GM18519 (cell line): ENCODE results near the gene CFAP300.
A peak's percentile ranks its signal among the peaks of the same experiment; 100 is the strongest.

Experiments
- ATAC-seq: cut with Tn5 transposase; IDR thresholded peaks from one replicate; pipeline ENCODE4 v1.9.1; 2021; ENCODE audit warnings: mild to moderate bottlenecking, moderate library complexity; ENCODE audit not compliant: unreplicated experiment, low FRiP score

The CFAP300 gene

DNA sequence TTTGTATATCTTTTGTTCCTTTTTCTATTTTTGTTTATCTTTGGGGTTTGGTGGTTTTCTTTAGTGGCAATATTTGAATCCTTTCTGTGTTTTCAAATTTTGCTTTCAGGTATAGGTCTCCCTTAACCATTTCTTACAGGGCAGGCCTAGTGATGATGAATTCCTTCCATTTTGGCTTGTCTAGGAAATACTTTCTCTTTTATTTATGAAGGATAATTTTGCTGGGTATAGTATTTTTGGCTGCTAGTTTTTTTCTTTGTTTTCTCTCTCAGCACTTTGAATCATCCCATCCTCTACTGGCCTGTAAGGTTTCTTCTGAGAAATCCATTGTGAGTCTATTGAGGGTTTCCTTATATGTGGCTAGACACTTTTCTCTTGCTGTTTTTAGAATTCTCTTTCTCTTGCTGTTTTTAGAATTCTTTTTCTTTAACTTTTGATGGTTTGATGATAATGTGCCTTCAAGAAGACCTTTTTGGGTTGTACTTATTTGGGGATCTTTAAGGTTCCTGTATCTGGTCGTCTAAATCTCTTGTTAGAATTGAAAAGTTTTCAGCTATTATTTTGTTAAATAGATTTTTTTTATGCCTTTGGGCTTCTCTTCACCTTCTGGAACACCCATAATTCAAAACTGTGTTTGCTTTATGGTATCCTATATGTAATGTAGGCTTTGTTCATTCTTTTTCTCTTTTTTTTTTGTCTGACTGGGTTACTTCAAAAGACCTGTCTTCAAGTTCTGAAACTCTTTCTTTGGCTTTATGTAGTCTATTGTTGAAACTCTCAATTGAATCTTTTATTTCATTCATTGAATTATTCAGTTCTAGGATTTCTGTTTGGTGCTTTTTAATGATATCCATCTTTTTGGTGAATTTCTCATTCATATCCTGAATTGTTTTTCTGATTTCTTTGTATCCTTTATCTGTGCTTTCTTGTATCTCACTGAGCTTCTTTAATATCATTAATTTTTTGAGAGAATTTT, 24.5 kb downstream of the CFAP300 start:
- ATAC-seq: no peak

DNA sequence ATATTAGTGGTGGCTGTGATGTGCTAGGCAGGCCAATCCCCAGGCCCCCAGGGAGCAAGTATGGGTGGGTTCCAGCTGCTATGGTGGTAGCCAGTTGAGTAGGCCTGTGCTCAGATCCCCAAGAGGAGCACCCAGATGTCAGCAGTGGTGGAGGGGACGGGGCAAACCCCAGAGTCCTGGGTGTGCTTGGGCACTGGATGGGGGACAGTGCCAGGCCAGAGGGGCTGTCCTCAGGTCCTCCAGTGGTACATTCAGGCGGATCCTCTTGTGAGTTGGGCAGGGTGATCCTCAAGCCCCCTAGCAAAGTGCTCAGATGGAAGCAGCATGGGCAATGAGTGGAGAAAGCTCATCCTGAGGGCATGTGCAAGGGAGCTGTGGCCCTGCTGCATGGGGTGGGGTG, 26.0 kb downstream of the CFAP300 start:
- no peak for ATAC-seq

- no peak for ATAC-seq
Measured at GRCh38 chr11:102079625-102080024, 32.4 kb downstream of the CFAP300 start.

DNA sequence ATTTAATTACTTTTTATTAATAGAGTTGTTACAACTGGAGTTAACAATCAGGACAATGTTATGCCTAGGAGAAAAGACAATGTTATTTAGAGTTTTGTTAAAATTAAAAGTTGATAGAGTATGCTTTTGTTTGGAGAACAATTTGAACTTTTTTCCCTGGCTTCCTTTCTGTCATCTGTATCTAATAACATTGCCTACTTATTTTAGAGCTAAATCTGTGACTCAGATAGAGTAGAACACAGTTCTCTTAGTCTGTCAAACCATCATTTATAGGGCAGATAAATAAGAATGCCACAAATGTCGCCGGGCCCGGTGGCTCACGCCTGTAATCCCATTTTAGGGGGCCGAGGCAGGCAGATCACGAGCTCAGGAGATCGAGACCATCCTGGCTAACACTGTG, 34.1 kb downstream of the CFAP300 start:
- ATAC-seq: no peak

DNA sequence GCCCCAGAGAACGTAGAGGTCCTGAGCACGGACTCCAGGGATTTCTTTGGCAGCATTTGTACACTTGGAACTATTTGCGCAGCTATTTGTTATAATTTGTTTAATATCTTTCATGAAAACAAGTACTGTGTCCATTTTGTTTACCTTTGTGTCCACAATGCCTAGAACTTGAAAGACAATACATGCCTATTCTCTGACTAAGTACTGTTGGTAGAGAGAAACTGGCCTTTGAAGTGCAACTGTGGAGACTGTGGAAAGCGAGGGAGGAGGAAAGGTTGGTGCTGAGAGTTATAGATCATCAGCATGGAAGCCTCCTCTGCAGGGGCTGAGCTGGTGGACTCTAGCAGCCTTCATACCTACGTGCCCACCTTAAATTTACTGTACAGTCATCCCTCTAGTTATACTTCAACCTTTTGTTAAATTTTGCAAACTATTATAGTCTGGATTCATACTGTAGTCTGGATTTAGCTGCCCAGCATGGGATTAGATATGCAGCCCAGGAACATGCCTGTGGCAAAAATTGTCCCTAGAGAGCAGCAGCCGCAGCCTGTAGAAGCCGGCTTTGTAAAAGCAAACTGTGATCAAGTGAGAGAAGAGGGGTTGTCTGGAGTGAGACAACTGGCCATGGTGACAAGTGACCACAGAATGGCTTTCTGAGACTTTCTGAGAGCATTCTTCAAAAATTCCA, 38.8 kb downstream of the CFAP300 start:
- ATAC-seq: no peak

GRCh38 chr11:102097186-102097585, 49.9 kb downstream of the CFAP300 start:
- no peak for ATAC-seq

- no peak for ATAC-seq
Measured at GRCh38 chr11:102099755-102100154, 52.5 kb downstream of the CFAP300 start.

GRCh38 chr11:102108734-102109440, 61.6 kb downstream of the CFAP300 start:
- no peak for ATAC-seq

- ATAC-seq: peak; percentile 73
Measured at GRCh38 chr11:102109896-102110760, 62.9 kb downstream of the CFAP300 start, which contains the start of gene YAP1. Gene YAP1 (plus strand): TSS chr11:102110447. CDS start chr11:102110849, 402 bp downstream.

GRCh38 chr11:102110761-102111010, 63.4 kb downstream of the CFAP300 start:
- no peak for ATAC-seq

GRCh38 chr11:102111011-102111786, 64.0 kb downstream of the CFAP300 start:
- ATAC-seq: no peak

GRCh38 chr11:102111787-102112508, 64.7 kb downstream of the CFAP300 start:
- ATAC-seq: no peak

DNA sequence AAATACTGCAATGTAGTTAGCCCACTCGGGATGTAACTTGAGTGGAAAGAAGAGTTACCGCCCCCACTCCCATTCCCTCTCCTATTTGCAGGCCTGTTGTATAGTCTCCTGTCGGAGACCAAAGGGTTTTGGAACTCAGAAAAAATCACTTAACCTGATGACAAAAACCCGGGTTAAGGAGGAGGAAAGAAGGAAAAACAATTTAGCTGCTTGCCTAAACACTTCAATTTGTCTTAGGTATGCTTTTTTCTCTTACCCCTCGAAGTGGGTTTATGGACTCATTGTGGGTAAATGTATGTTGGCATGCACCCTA, 65.2 kb downstream of the CFAP300 start:
- no peak for ATAC-seq

GRCh38 chr11:102114032-102114431, 66.8 kb downstream of the CFAP300 start:
- no peak for ATAC-seq

- ATAC-seq: no peak
Measured at GRCh38 chr11:102115557-102115956, 68.3 kb downstream of the CFAP300 start.

DNA sequence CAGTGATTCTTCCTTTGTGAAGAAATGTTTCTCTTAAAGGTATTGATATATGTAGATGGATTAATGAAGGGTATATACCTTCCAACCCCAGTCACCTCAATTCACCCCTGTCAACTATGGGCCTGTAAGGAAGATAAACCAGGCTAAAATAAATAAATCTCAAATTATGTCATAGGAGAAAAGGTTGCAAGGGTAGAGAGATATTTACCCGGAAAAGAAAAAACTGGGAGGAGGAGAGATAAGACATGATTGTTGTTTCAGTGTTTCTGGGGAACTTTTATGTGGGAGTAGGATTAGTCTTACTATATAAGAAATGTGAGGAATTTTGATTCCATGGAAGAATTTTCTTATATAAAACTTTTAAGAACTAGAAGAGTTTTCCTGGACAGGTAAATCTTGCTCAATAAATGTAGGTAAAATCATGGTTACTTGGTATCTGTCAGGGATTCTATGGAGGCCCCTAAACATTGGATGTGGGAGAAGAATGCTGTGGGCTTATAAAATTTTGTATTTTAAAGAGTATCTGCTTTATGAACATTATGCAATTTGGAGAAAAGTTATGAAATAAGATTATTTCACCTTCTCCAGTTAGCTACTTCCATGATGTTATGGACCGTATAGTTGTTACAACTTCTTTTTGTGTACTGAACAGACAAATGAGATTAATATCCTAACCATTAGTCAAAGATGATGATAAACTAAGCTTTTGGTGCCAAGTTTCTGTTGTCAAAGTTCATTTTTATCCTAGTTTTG, 69.4 kb downstream of the CFAP300 start:
- ATAC-seq: no peak

- ATAC-seq: no peak
Measured at GRCh38 chr11:102117472-102118113, 70.4 kb downstream of the CFAP300 start.

DNA sequence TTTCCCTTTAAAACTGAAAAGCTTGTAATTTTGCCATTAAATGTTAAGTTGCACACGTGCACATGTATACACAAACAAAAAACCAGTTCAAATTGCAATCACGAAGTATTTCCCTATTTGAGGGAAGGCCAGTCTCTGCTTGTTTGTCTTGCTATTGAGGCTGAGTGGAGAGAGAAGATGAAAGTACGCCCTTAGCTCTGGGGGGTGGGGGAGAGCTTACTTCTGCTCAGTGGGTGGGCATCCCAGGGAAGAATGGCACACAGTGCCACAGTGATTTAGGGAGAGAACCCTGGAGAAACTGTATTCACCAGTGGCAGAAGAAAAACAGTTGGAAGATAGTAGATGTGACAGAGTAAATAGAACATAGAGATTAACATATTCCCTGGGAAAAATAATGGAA, 71.7 kb downstream of the CFAP300 start:
- ATAC-seq: no peak
